MCF 10A (cell line): Measurements from ENCODE around the gene SIPA1L2. TPM values are rescaled to one million over a fixed set of nuclear protein-coding genes. Genes with fewer than 3 reads are reported as not detected.
"Not testable (repeated sequence)": the region's sequence is repeated elsewhere in the genome, so short reads cannot be mapped to it uniquely, and the experiment has no call there.

Experiments used
- BruUV-seq: library from RNA; stranded (reverse); fragments of 400-500 nt; replicated peaks from 2 replicates; lab custom pipeline; 2021; lab: Mats Ljungman, UMichigan
- CTCF ChIA-PET: fragments of 300-600 bp; sonication (Branson Sonifier 250); formaldehyde crosslinking; extraction: SDS; loops from one replicate; lab custom pipeline; 2021; ENCODE audit warnings: antibody characterized with exemption, inconsistent platforms; lab: Yijun Ruan, JAX
- POLR2A ChIA-PET: fragments of 300-600, 350-650 bp; sonication (Branson Sonifier 250); formaldehyde crosslinking; extraction: SDS; loops from one replicate; lab custom pipeline; 2020; ENCODE audit warnings: antibody characterized with exemption, inconsistent platforms; lab: Yijun Ruan, JAX
- DNase-seq: peaks from one replicate; pipeline ENCODE4 v3.0.0-alpha.2; 2018; ENCODE audit not compliant: unreplicated experiment
- H3K27ac Mint-ChIP-seq: one replicate; pipeline ENCODE4 v1.8.0; 2022; ENCODE audit warnings: mild to moderate bottlenecking, low read depth, mixed read lengths; ENCODE audit not compliant: unreplicated experiment
- H3K27me3 Mint-ChIP-seq: one replicate; pipeline ENCODE4 v1.8.0; 2022; ENCODE audit warnings: mixed read lengths; ENCODE audit not compliant: insufficient read depth, unreplicated experiment
- H3K36me3 Mint-ChIP-seq: one replicate; pipeline ENCODE4 v1.8.0; 2022; ENCODE audit warnings: mild to moderate bottlenecking, moderate library complexity, mixed read lengths; ENCODE audit not compliant: insufficient read depth, unreplicated experiment
- H3K4me1 Mint-ChIP-seq: one replicate; pipeline ENCODE4 v1.8.0; 2022; ENCODE audit warnings: mixed read lengths; ENCODE audit not compliant: insufficient read depth, unreplicated experiment
- H3K4me3 Mint-ChIP-seq: one replicate; pipeline ENCODE4 v1.8.0; 2022; ENCODE audit warnings: mild to moderate bottlenecking, moderate library complexity, mixed read lengths; ENCODE audit not compliant: unreplicated experiment
- H3K9me3 Mint-ChIP-seq: one replicate; pipeline ENCODE4 v1.8.0; 2022; ENCODE audit warnings: mixed read lengths; ENCODE audit not compliant: unreplicated experiment
- intact Hi-C: fragments of 100-400 bp; cut with micrococcal nuclease; formaldehyde crosslinking; loops from 2 replicates; pipeline ENCODE4 v1.14.1; 2022
- total RNA-seq: library from RNA; stranded (reverse); gene quantifications from 2 replicates; pipeline ENCODE4 v1.2.3, GENCODE V29; 2022
- TF ChIP-seq, protein P1 (sequence below): fragments of 200-600 bp; IDR thresholded peaks from one replicate; pipeline ENCODE4 v1.8.0; 2022; ENCODE audit warnings: antibody characterized with exemption, mild to moderate bottlenecking; ENCODE audit not compliant: unreplicated experiment

SIPA1L2 gene
- total RNA-seq, 1 experiment from 2014 or later = 15.2 TPM

DNA sequence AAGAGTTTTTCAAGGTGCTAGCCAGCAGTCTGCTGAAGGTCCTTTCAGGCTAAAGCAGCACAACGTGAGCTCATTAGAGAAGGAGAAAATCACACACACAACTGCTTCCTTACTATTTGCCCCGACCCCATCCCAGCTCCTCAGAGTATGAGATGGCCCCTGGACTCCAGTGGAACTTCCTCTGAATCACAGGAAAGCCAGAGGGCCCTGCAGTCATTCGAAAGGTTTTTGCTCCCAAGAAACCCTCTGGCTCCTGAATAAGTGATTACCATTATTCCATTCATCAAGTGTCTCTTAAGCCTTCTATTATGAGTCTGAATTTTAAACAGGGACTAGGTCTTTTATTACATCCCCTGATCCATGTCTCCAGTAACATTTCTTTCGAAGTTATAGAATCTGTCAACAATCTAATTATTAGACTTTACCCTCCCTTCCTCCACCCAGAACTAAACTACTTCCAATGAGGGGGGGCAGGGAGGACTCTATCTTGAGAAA lies 14.6 kb downstream of the SIPA1L2 start:
- CTCF ChIA-PET = interaction anchor here (0.7 to 4.0 kb wide), 3 partner anchors 12 to 446 kb away, joined by 3 to 36 read pairs (median 3); no protein-coding TSS in a partner anchor
- no peaks in the 10 kb centered on the region for H3K9me3 Mint-ChIP-seq
- H3K4me1 Mint-ChIP-seq = peaks cover 37% of the 10 kb centered on the region
- intact Hi-C loops = no loop called here
- no peak overlapping the region for H3K4me3 Mint-ChIP-seq
- POLR2A ChIA-PET = interaction anchor here (0.9 to 1.7 kb wide), 7 partner anchors 12 to 389 kb away, joined by 3 to 8 read pairs (median 4); partner anchors contain the start of gene SIPA1L2
- BruUV-seq = no TSS peak
- no peaks in the 10 kb centered on the region for H3K27me3 Mint-ChIP-seq
- no peak overlapping the region for H3K27ac Mint-ChIP-seq
- no peak for DNase-seq
- H3K36me3 Mint-ChIP-seq = peaks cover 11% of the 10 kb centered on the region
- TF ChIP-seq, protein P1, sequence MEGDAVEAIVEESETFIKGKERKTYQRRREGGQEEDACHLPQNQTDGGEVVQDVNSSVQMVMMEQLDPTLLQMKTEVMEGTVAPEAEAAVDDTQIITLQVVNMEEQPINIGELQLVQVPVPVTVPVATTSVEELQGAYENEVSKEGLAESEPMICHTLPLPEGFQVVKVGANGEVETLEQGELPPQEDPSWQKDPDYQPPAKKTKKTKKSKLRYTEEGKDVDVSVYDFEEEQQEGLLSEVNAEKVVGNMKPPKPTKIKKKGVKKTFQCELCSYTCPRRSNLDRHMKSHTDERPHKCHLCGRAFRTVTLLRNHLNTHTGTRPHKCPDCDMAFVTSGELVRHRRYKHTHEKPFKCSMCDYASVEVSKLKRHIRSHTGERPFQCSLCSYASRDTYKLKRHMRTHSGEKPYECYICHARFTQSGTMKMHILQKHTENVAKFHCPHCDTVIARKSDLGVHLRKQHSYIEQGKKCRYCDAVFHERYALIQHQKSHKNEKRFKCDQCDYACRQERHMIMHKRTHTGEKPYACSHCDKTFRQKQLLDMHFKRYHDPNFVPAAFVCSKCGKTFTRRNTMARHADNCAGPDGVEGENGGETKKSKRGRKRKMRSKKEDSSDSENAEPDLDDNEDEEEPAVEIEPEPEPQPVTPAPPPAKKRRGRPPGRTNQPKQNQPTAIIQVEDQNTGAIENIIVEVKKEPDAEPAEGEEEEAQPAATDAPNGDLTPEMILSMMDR = no peak

DNA sequence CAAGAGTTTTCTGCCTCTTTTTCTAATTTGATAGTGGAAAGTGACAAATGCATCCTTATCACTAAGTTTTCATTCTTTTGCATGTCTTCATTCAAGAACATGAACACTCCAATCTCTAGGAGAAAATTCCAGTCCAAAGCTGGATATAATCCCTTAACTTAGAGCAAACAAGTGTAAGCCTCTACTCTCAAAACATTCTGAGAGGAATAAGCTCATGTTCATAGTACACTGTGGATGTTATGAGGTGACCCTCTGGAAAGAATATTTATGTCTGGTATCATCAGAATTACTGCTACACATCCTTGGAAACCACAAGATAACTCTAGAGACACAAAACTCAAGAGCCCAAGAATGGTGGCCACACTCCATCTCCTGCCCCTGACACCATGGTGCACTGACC lies 15.1 kb downstream of the SIPA1L2 start:
- H3K27me3 Mint-ChIP-seq = no peaks in the 10 kb centered on the region
- TF ChIP-seq, protein P1 = no peak
- H3K4me1 Mint-ChIP-seq = peaks cover 32% of the 10 kb centered on the region
- CTCF ChIA-PET = interaction anchor here (1.1 to 4.0 kb wide), 2 partner anchors 12 to 446 kb away, joined by 3 to 36 read pairs; no protein-coding TSS in a partner anchor
- intact Hi-C loops = loop anchor here (5.0 kb wide), 1 partner anchor 38 kb away; no protein-coding TSS in a partner anchor
- no peaks in the 10 kb centered on the region for H3K9me3 Mint-ChIP-seq
- POLR2A ChIA-PET = interaction anchor here (1.1 to 2.3 kb wide), 4 partner anchors 10 to 77 kb away, joined by 3 to 8 read pairs (median 4); no protein-coding TSS in a partner anchor
- H3K36me3 Mint-ChIP-seq = peaks cover 11% of the 10 kb centered on the region
- no peak for DNase-seq
- no peak overlapping the region for H3K4me3 Mint-ChIP-seq
- no peak overlapping the region for H3K27ac Mint-ChIP-seq
- no TSS peak for BruUV-seq

DNA sequence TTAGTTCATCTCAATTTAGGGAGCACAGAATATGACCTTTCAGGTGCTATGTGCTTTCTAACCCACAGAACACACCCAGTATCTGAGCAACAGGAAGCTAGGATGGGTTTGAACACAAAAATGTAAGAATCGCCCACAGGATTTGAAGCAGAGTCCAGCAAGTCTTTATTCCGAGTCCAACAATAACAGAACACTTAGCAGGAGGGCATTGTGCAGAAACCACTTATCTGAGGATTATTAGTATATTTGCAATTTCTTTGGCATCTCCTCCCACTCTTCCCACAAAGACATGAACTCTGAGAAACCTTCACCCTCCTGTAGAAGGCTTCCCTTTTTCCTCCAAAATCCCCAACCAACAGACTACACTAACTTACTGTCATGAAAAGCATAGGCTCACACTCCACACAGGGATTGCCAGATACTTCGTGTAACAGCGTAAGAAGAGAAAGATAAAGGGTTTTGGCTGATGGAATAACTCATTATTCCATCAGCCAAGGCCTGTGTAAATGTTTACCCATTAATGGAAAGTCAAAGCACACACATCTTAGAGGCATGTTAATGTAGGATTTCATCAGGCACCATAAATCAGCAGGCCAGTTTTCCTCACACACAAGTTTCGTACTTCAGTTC lies 16.1 kb downstream of the SIPA1L2 start:
- no peaks in the 10 kb centered on the region for H3K9me3 Mint-ChIP-seq
- no peaks in the 10 kb centered on the region for H3K27me3 Mint-ChIP-seq
- H3K27ac Mint-ChIP-seq = peak overlapping the region; percentile 15
- BruUV-seq = no TSS peak
- TF ChIP-seq, protein P1 = no peak
- DNase-seq = peak; percentile 97
- ChIA-PET CTCF (interaction anchor here (0.7 to 4.0 kb wide), 3 partner anchors 13 to 904 kb away, joined by 3 to 36 read pairs (median 3); no protein-coding TSS in a partner anchor), POLR2A (interaction anchor here (0.5 to 2.3 kb wide), 8 partner anchors 11 to 293 kb away, joined by 3 to 8 read pairs (median 4); no protein-coding TSS in a partner anchor)
- intact Hi-C loops = loop anchor here (5.0 kb wide), 1 partner anchor 37 kb away; no protein-coding TSS in a partner anchor
- peaks cover 11% of the 10 kb centered on the region for H3K36me3 Mint-ChIP-seq
- H3K4me3 Mint-ChIP-seq = no peak overlapping the region
- H3K4me1 Mint-ChIP-seq = peaks cover 31% of the 10 kb centered on the region

DNA sequence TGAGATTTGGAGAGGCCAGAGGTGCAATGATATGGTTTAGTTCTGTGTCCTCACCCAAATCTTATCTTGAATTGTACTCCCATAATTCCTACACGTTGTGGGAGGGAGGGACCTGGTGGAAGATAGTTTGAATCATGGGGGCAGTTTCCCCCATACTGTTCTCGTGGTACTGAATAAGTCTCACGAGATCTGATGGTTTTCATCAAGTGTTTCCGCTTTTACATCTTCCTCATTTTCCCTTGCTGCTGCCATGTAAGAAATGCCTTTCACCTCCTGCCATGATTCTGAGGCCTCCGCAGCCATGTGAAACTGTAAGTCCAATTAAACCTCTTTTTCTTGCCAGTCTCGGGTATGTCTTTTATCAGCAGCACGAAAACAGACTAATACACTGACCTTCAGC lies 17.1 kb downstream of the SIPA1L2 start:
- H3K27me3 Mint-ChIP-seq, DNase-seq, H3K4me3 Mint-ChIP-seq, H3K9me3 Mint-ChIP-seq, H3K27ac Mint-ChIP-seq, BruUV-seq: not testable (repeated sequence)
- intact Hi-C loops = loop anchor here (5.0 kb wide), 1 partner anchor 36 kb away; no protein-coding TSS in a partner anchor
- POLR2A ChIA-PET = interaction anchor here (0.6 to 2.3 kb wide), 8 partner anchors 13 to 589 kb away, joined by 3 to 8 read pairs (median 4); no protein-coding TSS in a partner anchor
- peaks cover 11% of the 10 kb centered on the region for H3K36me3 Mint-ChIP-seq
- CTCF ChIA-PET = interaction anchor here (0.8 to 4.0 kb wide), 3 partner anchors 14 to 746 kb away, joined by 3 to 36 read pairs (median 3); no protein-coding TSS in a partner anchor
- peaks cover 31% of the 10 kb centered on the region for H3K4me1 Mint-ChIP-seq
